IMR-90 (cell line): ENCODE measurements around the gene APH1A. TPM values are rescaled to one million over a fixed set of nuclear protein-coding genes. Genes with fewer than 3 reads are reported as not detected.
"Not testable (repeated sequence)": the region's sequence is repeated elsewhere in the genome, so short reads cannot be mapped to it uniquely, and the experiment has no call there.

Experiments
- ATAC-seq: fragments of 200-7000 bp; cut with Tn5 transposase; 2 replicates; pipeline ENCODE4 v1.9.1; 2020; ENCODE audit warnings: low read depth, mild to moderate bottlenecking, moderate library complexity
- BruUV-seq: library from RNA; stranded (reverse); fragments of 400-500 nt; replicated peaks from 2 replicates; lab custom pipeline; 2021; lab: Mats Ljungman, UMichigan
- CTCF ChIA-PET: fragments of 300-600 bp; formaldehyde crosslinking; extraction: SDS; loops from one replicate; lab custom pipeline; 2021; ENCODE audit warnings: antibody characterized with exemption; lab: Yijun Ruan, JAX
- POLR2A ChIA-PET: fragments of 300-600 bp; sonication (Branson Sonifier 250); formaldehyde crosslinking; loops from one replicate; lab custom pipeline; 2022; ENCODE audit warnings: antibody characterized with exemption; ENCODE audit not compliant: unreplicated experiment; lab: Charles Lee
- DNase-seq: peaks from one replicate; pipeline ENCODE4 v3.0.0; 2013
- H2AFZ ChIP-seq: replicated peaks from 2 replicates; pipeline ENCODE3; 2013; ENCODE audit warnings: low read length, mild to moderate bottlenecking; ENCODE audit not compliant: poor library complexity
- H2AK5ac ChIP-seq: 2 replicates; pipeline ENCODE4 v1.6.1; 2013; ENCODE audit warnings: low read depth, low read length, inconsistent platforms
- H2AK9ac ChIP-seq: replicated peaks from 2 replicates; pipeline ENCODE3; 2013; ENCODE audit warnings: mild to moderate bottlenecking, low read depth, low read length, moderate library complexity; ENCODE audit not compliant: poor library complexity
- H2BK120ac ChIP-seq: 2 replicates; pipeline ENCODE4 v1.6.1; 2013; ENCODE audit warnings: low read depth, low read length, inconsistent platforms
- H2BK15ac ChIP-seq: 3 replicates; pipeline ENCODE4 v1.6.1; 2013; ENCODE audit warnings: low read depth, low read length, inconsistent platforms
- H2BK20ac ChIP-seq: 2 replicates; pipeline ENCODE4 v1.6.1; 2013; ENCODE audit warnings: low read depth, mild to moderate bottlenecking, inconsistent platforms, low read length, moderate library complexity
- H2BK5ac ChIP-seq: 2 replicates; pipeline ENCODE4 v1.6.1; 2013; ENCODE audit warnings: mild to moderate bottlenecking, low read depth, low read length, inconsistent platforms; ENCODE audit not compliant: poor library complexity, severe bottlenecking
- H3K14ac ChIP-seq: replicated peaks from 2 replicates; pipeline ENCODE4 v1.6.1; 2013; ENCODE audit warnings: low read depth, low read length, inconsistent platforms
- H3K18ac ChIP-seq: 2 replicates; pipeline ENCODE4 v1.6.1; 2013; ENCODE audit warnings: low read depth, low read length, control low read depth
- H3K23ac ChIP-seq: 2 replicates; pipeline ENCODE4 v1.6.1; 2013; ENCODE audit warnings: low read depth, low read length, inconsistent platforms
- H3K27ac ChIP-seq: 2 replicates; pipeline ENCODE4 v1.5.1; 2013; ENCODE audit warnings: mild to moderate bottlenecking, control low read depth, low read length; ENCODE audit not compliant: insufficient read depth
- H3K27me3 ChIP-seq: 2 replicates; pipeline ENCODE4 v1.6.1; 2013; ENCODE audit warnings: low read length; ENCODE audit not compliant: control insufficient read depth, insufficient read depth
- H3K36me3 ChIP-seq: 2 replicates; pipeline ENCODE4 v1.6.1; 2013; ENCODE audit warnings: low read length, mixed read lengths; ENCODE audit not compliant: control insufficient read depth, insufficient read depth
- H3K4ac ChIP-seq: 2 replicates; pipeline ENCODE4 v1.6.1; 2013; ENCODE audit warnings: low read depth, low read length, inconsistent platforms
- H3K4me1 ChIP-seq: 2 replicates; pipeline ENCODE4 v1.6.1; 2013; ENCODE audit warnings: low read length, mixed read lengths; ENCODE audit not compliant: control insufficient read depth, insufficient read depth
- H3K4me2 ChIP-seq: 2 replicates; pipeline ENCODE4 v1.6.1; 2013; ENCODE audit warnings: low read depth, mild to moderate bottlenecking, control low read depth, low read length, moderate library complexity
- H3K4me3 ChIP-seq: 2 replicates; pipeline ENCODE4 v1.5.1; 2013; ENCODE audit warnings: low read depth, mild to moderate bottlenecking, control low read depth, low read length, moderate library complexity; ENCODE audit not compliant: insufficient read depth
- H3K56ac ChIP-seq: 2 replicates; pipeline ENCODE4 v1.6.1; 2013; ENCODE audit warnings: low read length, inconsistent platforms; ENCODE audit not compliant: insufficient read depth; ENCODE audit errors: extremely low read depth
- H3K79me1 ChIP-seq, 2 experiments: 2 replicates each; pipeline ENCODE4 v1.6.1; 2013; ENCODE audit warnings: low read length in 2 of 2, inconsistent platforms in 1 of 2, low read depth in 1 of 2
- H3K9ac ChIP-seq: 2 replicates; pipeline ENCODE4 v1.6.1; 2013; ENCODE audit warnings: low read depth, low read length, control low read depth
- H3K9me1 ChIP-seq: 2 replicates; pipeline ENCODE4 v1.6.1; 2013; ENCODE audit warnings: low read length, inconsistent platforms; ENCODE audit not compliant: insufficient read depth
- H3K9me3 ChIP-seq: 2 replicates; pipeline ENCODE4 v1.6.1; 2013; ENCODE audit warnings: low read length; ENCODE audit not compliant: control insufficient read depth, insufficient read depth
- H4K20me1 ChIP-seq: 2 replicates; pipeline ENCODE4 v1.6.1; 2013; ENCODE audit warnings: low read length, inconsistent platforms; ENCODE audit not compliant: insufficient read depth
- H4K5ac ChIP-seq: 2 replicates; pipeline ENCODE4 v1.6.1; 2013; ENCODE audit warnings: mild to moderate bottlenecking, low read depth, low read length, control low read depth
- H4K8ac ChIP-seq, 2 experiments: 2 replicates each; pipeline ENCODE4 v1.6.1; 2013; ENCODE audit warnings: low read depth in 2 of 2, low read length in 2 of 2, control low read depth in 1 of 2, inconsistent platforms in 1 of 2
- H4K91ac ChIP-seq: 2 replicates; pipeline ENCODE4 v1.6.1; 2013; ENCODE audit warnings: low read depth, low read length, inconsistent platforms; ENCODE audit not compliant: insufficient read depth
- CEBPB ChIP-seq: IDR thresholded peaks from 2 replicates; pipeline ENCODE4 v1.6.1; 2012; ENCODE audit warnings: low read depth, low read length, improper control_type of control experiment
- CTCF ChIP-seq: conservative IDR thresholded peaks from 2 replicates; pipeline ENCODE4 v1.5.1; 2012; ENCODE audit warnings: mild to moderate bottlenecking, low read depth, low read length, improper control_type of control experiment
- MAZ ChIP-seq: IDR thresholded peaks from 2 replicates; pipeline ENCODE4 v1.6.1; 2012; ENCODE audit warnings: low read depth, mild to moderate bottlenecking, low read length, improper control_type of control experiment, moderate library complexity, borderline replicate concordance
- POLR2A ChIP-seq: IDR thresholded peaks from 2 replicates; pipeline ENCODE4 v1.6.1; 2012; ENCODE audit warnings: mild to moderate bottlenecking, low read depth, low read length
- WGBS, 2 experiments: methylation state at CpG; one replicate each; pipeline versions ENCODE4 v1.1.5 to v1.1.7; 2013; ENCODE audit warnings: missing lambda C conversion rate in 2 of 2; ENCODE audit not compliant: insufficient read length in 1 of 2; ENCODE audit errors: extremely low coverage in 2 of 2; 5-methylcytosine and 5-hydroxymethylcytosine counted together
- dilution Hi-C: fragments of 300-500 bp; cut with HindIII; formaldehyde crosslinking; loops from one replicate; pipeline ENCODE4 v1.14.3; 2018; ENCODE audit warnings: low sequenced_read_pairs; ENCODE audit not compliant: unreplicated experiment
- in situ Hi-C: fragments of 300-500 bp; cut with MboI; formaldehyde crosslinking; loops from 3 replicates; pipeline ENCODE4 v1.14.3; 2019; ENCODE audit warnings: low sequenced_read_pairs, inconsistent platforms, mixed read lengths
- intact Hi-C: fragments of 100-400 bp; cut with micrococcal nuclease; formaldehyde crosslinking; loops from 2 replicates; pipeline ENCODE4 v1.10.0; 2022
- polyA plus RNA-seq, 3 experiments: library from polyadenylated mRNA; depleted of rRNA; stranded (reverse); fragments of >200 nt; gene quantifications; 2 replicates each; pipeline ENCODE4 v1.2.3, GENCODE V29; 2012; ENCODE audit warnings: low replicate concordance in 1 of 3
- total RNA-seq: library from RNA; depleted of rRNA; stranded (reverse); fragments of >200 nt; gene quantifications from 2 replicates; pipeline ENCODE4 v1.2.3, GENCODE V29; 2012

The APH1A gene
- total and polyA plus RNA-seq, 2 of the 4 experiments (the other 2 are of a cell fraction) = 62.0 to 94.2 TPM

GRCh38 chr1:150309758-150310508, 41.1 kb upstream of the APH1A start:
- ChIA-PET POLR2A (no interaction called here), CTCF (no interaction called here)
- Histone ChIP-seq H4K8ac (no peak overlapping the region), H3K23ac (no peak overlapping the region), H2BK15ac (no peak overlapping the region), H2BK5ac (no peak overlapping the region), H3K27ac (no peak overlapping the region), H4K5ac (no peak overlapping the region), H3K9ac (no peak overlapping the region), H3K79me1 (peaks cover 3% of the 10 kb centered on the region in 2 experiments; a peak in 2 of 4 replicates), H3K27me3 (no peaks in the 10 kb centered on the region), H3K14ac (no peak overlapping the region), H3K9me3 (no peaks in the 10 kb centered on the region), H3K4ac (no peak overlapping the region), H3K4me3 (no peak overlapping the region), H3K56ac (no peak overlapping the region), H2AK9ac (no peak overlapping the region), H3K9me1 (no peaks in the 10 kb centered on the region), H2AFZ (no peak overlapping the region), H2BK120ac (no peak overlapping the region), H2BK20ac (no peak overlapping the region), H3K4me2 (no peak overlapping the region), H4K91ac (no peak overlapping the region), H2AK5ac (no peak overlapping the region), H3K4me1 (no peaks in the 10 kb centered on the region), H3K36me3 (peaks cover 12% of the 10 kb centered on the region), H4K20me1 (no peaks in the 10 kb centered on the region), H3K18ac (no peak overlapping the region)
- no peak for DNase-seq
- in situ Hi-C loops (no loop called here), dilution Hi-C loops (no loop called here), intact Hi-C loops (no loop called here)
- no peak for TF ChIP-seq MAZ
- TF ChIP-seq POLR2A = no peak
- no peak for TF ChIP-seq CTCF
- no peak for TF ChIP-seq CEBPB
- WGBS, 2 experiments = 50% methylated on average over 2 of the region's 10 CpGs; no CpG with 5 or more reads in 1 of the 2 experiments
- ATAC-seq = no peak
- no TSS peak for BruUV-seq

- BruUV-seq, H3K4me1 ChIP-seq, H2BK15ac ChIP-seq, H2AFZ ChIP-seq, in situ Hi-C loops, DNase-seq, H3K4me2 ChIP-seq, H3K14ac ChIP-seq, H3K4me3 ChIP-seq, H3K79me1 ChIP-seq, H3K4ac ChIP-seq, intact Hi-C loops, H3K23ac ChIP-seq, H2BK120ac ChIP-seq, H2AK5ac ChIP-seq, H3K9me3 ChIP-seq, CTCF ChIA-PET, dilution Hi-C loops, H3K56ac ChIP-seq, H3K9me1 ChIP-seq, H4K20me1 ChIP-seq, H4K8ac ChIP-seq, H3K18ac ChIP-seq, H2AK9ac ChIP-seq, H3K27me3 ChIP-seq, H3K27ac ChIP-seq, POLR2A ChIA-PET, H2BK20ac ChIP-seq, H4K5ac ChIP-seq, ATAC-seq, H2BK5ac ChIP-seq, H3K9ac ChIP-seq, H4K91ac ChIP-seq: not testable (repeated sequence)
- WGBS, 2 experiments = no CpG with 5 or more reads among the region's 9 CpGs
- peaks cover 13% of the 10 kb centered on the region for H3K36me3 ChIP-seq
Observed at GRCh38 chr1:150308585-150308984, 39.8 kb upstream of the APH1A start.
